Panc1 (cell line): ENCODE data around the gene SP100. TPM values are rescaled to one million over a fixed set of nuclear protein-coding genes. Genes with fewer than 3 reads are reported as not detected.

Source experiments
- ATAC-seq: fragments of 200-7000 bp; cut with Tn5 transposase; 2 replicates; pipeline ENCODE4 v1.9.1; 2020; ENCODE audit warnings: mild to moderate bottlenecking, moderate library complexity
- BruUV-seq: library from RNA; stranded (reverse); fragments of 400-500 nt; replicated peaks from 2 replicates; lab custom pipeline; 2021; lab: Mats Ljungman, UMichigan
- CTCF ChIA-PET: fragments of 300-600 bp; sonication (Branson Sonifier 250); formaldehyde crosslinking; loops from one replicate; lab custom pipeline; 2022; ENCODE audit warnings: antibody characterized with exemption; lab: Charles Lee
- POLR2A ChIA-PET: fragments of 300-600 bp; sonication (Branson Sonifier 250); formaldehyde crosslinking; loops from one replicate; lab custom pipeline; 2022; ENCODE audit warnings: antibody characterized with exemption; lab: Charles Lee
- DNase-seq: peaks from one replicate; pipeline ENCODE4 v3.0.0-alpha.2; 2010; ENCODE audit warnings: low read depth, low spot score
- H3K27ac ChIP-seq: 2 replicates; pipeline ENCODE4 v1.5.1; 2011; ENCODE audit warnings: mild to moderate bottlenecking, low read length, inconsistent platforms
- H3K27me3 ChIP-seq: fragments of 200-500 bp; sonication (Bioruptor generic); 2 replicates; pipeline ENCODE4 v1.6.0; 2014; ENCODE audit warnings: low read length, inconsistent platforms; ENCODE audit not compliant: control insufficient read depth, insufficient read depth
- H3K36me3 ChIP-seq: fragments of 200-500 bp; sonication (Bioruptor generic); 2 replicates; pipeline ENCODE4 v1.5.1; 2014; ENCODE audit warnings: inconsistent platforms, mild to moderate bottlenecking, low read length, moderate library complexity; ENCODE audit not compliant: control insufficient read depth, insufficient read depth
- H3K4me1 ChIP-seq: 2 replicates; pipeline ENCODE4 v1.5.1; 2011; ENCODE audit warnings: inconsistent platforms, mild to moderate bottlenecking, low read length, moderate library complexity; ENCODE audit not compliant: control insufficient read depth, insufficient read depth
- H3K4me3 ChIP-seq, 2 experiments: 2 replicates each; pipeline ENCODE4 v1.5.1; 2011 to 2012; ENCODE audit warnings: low read depth in 2 of 2, low read length in 2 of 2, mild to moderate bottlenecking in 2 of 2, inconsistent platforms in 1 of 2, moderate library complexity in 1 of 2
- H3K9me3 ChIP-seq: fragments of 200-500 bp; sonication (Bioruptor generic); 2 replicates; pipeline ENCODE4 v1.5.1; 2014; ENCODE audit warnings: low read depth, mild to moderate bottlenecking, inconsistent platforms, low read length, moderate library complexity; ENCODE audit not compliant: control insufficient read depth, insufficient read depth
- POLR2AphosphoS5 ChIP-seq: IDR thresholded peaks from 2 replicates; pipeline ENCODE4 v1.6.1; 2012; ENCODE audit warnings: mild to moderate bottlenecking, low read depth, low read length, moderate library complexity
- SIN3A ChIP-seq: IDR thresholded peaks from 2 replicates; pipeline ENCODE4 v1.6.1; 2012; ENCODE audit warnings: low read depth, mild to moderate bottlenecking, low read length, moderate library complexity, borderline replicate concordance; ENCODE audit not compliant: insufficient read depth
- TCF7L2 ChIP-seq: IDR thresholded peaks from 2 replicates; pipeline ENCODE4 v1.6.1; 2011; ENCODE audit warnings: mild to moderate bottlenecking, low read depth, low read length, inconsistent platforms
- in situ Hi-C: cut with HindIII; loops from 2 replicates; pipeline ENCODE4 v1.10.0; 2016; ENCODE audit warnings: low sequenced_read_pairs, low pct_unique_long_range_greater_than_20kb
- intact Hi-C: fragments of 100-400 bp; cut with micrococcal nuclease; formaldehyde crosslinking; loops from one replicate; pipeline ENCODE4 v1.10.0; 2022; ENCODE audit not compliant: unreplicated experiment
- total RNA-seq: library from RNA; stranded (reverse); gene quantifications from one replicate; pipeline ENCODE4 v1.2.1, GENCODE V29; 2021; ENCODE audit not compliant: unreplicated experiment
- TF ChIP-seq, protein P1 (sequence below), 2 experiments: IDR thresholded peaks; 2 replicates each; pipeline ENCODE4 v1.6.1; 2011 to 2012; ENCODE audit warnings: low read depth in 2 of 2, control low read depth in 1 of 2, low read length in 1 of 2, mild to moderate bottlenecking in 1 of 2, moderate library complexity in 1 of 2; ENCODE audit not compliant: insufficient read depth in 1 of 2
- TF ChIP-seq, protein P2 (sequence below): fragments of 450-650 bp; IDR thresholded peaks from 2 replicates; pipeline ENCODE4 v1.5.1; 2017; ENCODE audit warnings: mild to moderate bottlenecking

The SP100 gene
- total RNA-seq, 1 experiment from 2014 or later: 27.2 TPM

DNA sequence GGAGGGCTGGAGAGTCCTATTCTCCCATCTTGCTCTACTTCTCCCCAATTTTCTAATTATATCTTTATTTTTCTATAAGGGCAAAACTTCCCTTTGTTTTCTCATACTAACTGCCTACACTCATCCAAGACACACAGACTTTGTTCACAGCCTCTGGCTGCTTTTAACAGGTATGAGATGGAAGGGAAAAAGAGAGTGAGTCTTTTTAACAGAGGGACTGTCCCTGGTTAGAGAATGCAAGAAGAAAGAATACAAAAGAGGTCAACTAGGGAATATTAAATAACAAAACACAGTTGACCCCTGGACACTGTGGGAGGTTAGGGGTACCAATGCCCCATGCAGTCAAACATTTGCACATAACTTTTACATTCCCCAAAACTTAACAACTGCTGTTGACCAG, 41.8 kb downstream of the SP100 start:
- no peak for TF ChIP-seq SIN3A
- TF ChIP-seq, protein P1, sequence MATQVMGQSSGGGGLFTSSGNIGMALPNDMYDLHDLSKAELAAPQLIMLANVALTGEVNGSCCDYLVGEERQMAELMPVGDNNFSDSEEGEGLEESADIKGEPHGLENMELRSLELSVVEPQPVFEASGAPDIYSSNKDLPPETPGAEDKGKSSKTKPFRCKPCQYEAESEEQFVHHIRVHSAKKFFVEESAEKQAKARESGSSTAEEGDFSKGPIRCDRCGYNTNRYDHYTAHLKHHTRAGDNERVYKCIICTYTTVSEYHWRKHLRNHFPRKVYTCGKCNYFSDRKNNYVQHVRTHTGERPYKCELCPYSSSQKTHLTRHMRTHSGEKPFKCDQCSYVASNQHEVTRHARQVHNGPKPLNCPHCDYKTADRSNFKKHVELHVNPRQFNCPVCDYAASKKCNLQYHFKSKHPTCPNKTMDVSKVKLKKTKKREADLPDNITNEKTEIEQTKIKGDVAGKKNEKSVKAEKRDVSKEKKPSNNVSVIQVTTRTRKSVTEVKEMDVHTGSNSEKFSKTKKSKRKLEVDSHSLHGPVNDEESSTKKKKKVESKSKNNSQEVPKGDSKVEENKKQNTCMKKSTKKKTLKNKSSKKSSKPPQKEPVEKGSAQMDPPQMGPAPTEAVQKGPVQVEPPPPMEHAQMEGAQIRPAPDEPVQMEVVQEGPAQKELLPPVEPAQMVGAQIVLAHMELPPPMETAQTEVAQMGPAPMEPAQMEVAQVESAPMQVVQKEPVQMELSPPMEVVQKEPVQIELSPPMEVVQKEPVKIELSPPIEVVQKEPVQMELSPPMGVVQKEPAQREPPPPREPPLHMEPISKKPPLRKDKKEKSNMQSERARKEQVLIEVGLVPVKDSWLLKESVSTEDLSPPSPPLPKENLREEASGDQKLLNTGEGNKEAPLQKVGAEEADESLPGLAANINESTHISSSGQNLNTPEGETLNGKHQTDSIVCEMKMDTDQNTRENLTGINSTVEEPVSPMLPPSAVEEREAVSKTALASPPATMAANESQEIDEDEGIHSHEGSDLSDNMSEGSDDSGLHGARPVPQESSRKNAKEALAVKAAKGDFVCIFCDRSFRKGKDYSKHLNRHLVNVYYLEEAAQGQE (IDR thresholded peaks at IDR 0.05; ENCODE audit: insufficient read depth in 1 of 2, low read depth in 2 of 2, low read length in 1 of 2): no peak
- TF ChIP-seq, protein P2, sequence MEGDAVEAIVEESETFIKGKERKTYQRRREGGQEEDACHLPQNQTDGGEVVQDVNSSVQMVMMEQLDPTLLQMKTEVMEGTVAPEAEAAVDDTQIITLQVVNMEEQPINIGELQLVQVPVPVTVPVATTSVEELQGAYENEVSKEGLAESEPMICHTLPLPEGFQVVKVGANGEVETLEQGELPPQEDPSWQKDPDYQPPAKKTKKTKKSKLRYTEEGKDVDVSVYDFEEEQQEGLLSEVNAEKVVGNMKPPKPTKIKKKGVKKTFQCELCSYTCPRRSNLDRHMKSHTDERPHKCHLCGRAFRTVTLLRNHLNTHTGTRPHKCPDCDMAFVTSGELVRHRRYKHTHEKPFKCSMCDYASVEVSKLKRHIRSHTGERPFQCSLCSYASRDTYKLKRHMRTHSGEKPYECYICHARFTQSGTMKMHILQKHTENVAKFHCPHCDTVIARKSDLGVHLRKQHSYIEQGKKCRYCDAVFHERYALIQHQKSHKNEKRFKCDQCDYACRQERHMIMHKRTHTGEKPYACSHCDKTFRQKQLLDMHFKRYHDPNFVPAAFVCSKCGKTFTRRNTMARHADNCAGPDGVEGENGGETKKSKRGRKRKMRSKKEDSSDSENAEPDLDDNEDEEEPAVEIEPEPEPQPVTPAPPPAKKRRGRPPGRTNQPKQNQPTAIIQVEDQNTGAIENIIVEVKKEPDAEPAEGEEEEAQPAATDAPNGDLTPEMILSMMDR: no peak
- TF ChIP-seq TCF7L2: no peak
- no peak for TF ChIP-seq POLR2AphosphoS5
- Histone ChIP-seq H3K4me3 (no peak overlapping the region), H3K4me1 (no peaks in the 10 kb centered on the region), H3K36me3 (no peaks in the 10 kb centered on the region), H3K27ac (no peak overlapping the region), H3K27me3 (no peaks in the 10 kb centered on the region), H3K9me3 (no peaks in the 10 kb centered on the region; the same call in 1 of the 2 replicates)
- POLR2A ChIA-PET: no interaction called here
- in situ Hi-C loops: no loop called here
- no TSS peak for BruUV-seq
- intact Hi-C loops: no loop called here
- ATAC-seq (no peak), DNase-seq (no peak)
- CTCF ChIA-PET: no interaction called here

DNA sequence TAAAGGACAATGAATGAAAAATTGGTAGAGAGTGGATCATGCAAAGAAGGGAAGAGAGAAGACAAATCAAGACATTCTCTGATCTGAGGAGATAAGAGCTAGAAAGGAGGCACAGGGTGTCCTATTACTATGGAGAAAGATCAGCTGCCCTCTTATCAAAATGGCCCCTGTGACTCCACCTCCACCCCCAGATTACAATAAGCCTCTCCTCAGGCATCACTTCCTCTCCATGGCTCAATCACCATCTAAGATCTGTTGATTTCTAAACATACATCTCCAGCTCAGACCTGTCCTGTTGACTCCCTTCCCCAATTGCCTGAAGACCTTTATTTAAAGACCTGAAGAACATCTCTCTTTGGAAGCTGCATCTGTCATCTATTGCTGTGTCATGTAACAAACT, 43.2 kb downstream of the SP100 start:
- in situ Hi-C loops (no loop called here), intact Hi-C loops (no loop called here)
- ChIA-PET POLR2A (no interaction called here), CTCF (no interaction called here)
- Histone ChIP-seq H3K9me3 (no peaks in the 10 kb centered on the region; the same call in 1 of the 2 replicates), H3K27ac (no peak overlapping the region), H3K27me3 (no peaks in the 10 kb centered on the region), H3K4me1 (no peaks in the 10 kb centered on the region), H3K36me3 (no peaks in the 10 kb centered on the region), H3K4me3 (no peak overlapping the region)
- TF ChIP-seq SIN3A: no peak
- no peak for TF ChIP-seq POLR2AphosphoS5
- TF ChIP-seq, protein P1 (IDR thresholded peaks at IDR 0.05; ENCODE audit: insufficient read depth in 1 of 2, low read depth in 2 of 2, low read length in 1 of 2): no peak
- BruUV-seq: no TSS peak
- no peak for DNase-seq
- ATAC-seq: no peak
